Prostate gland (tissue), 2 donors: ENCODE results near the gene SCTR. TPM values are rescaled to one million over a fixed set of nuclear protein-coding genes. Genes with fewer than 3 reads are reported as not detected.

Source experiments
- DNase-seq: peaks from one replicate; pipeline ENCODE4 v3.0.0-alpha.2; 2019; ENCODE audit warnings: low spot score
- H3K27ac ChIP-seq, 2 donors: fragments of 200-600 bp; sonication (generic); 2 replicates each; pipeline ENCODE4 v1.5.1; 2017 to 2019
- H3K27me3 ChIP-seq: fragments of 200-600 bp; sonication (generic); replicated peaks from 2 replicates; pipeline ENCODE4 v1.5.1; 2019; ENCODE audit not compliant: insufficient read depth
- H3K36me3 ChIP-seq, 2 donors: fragments of 200-600 bp; sonication (generic); 1 replicate in 1 of 2; 2 replicates in 1 of 2; pipeline versions ENCODE4 v1.5.1 to v1.8.1; 2017 to 2019
- H3K4me1 ChIP-seq: fragments of 200-600 bp; sonication (generic); replicated peaks from 2 replicates; pipeline ENCODE4 v1.5.1; 2019
- H3K4me3 ChIP-seq, 2 donors: fragments of 200-600 bp; sonication (generic); 2 replicates each; pipeline ENCODE4 v1.5.1; 2017 to 2019
- H3K9me3 ChIP-seq: fragments of 200-600 bp; sonication (generic); 2 replicates; pipeline ENCODE4 v1.5.1; 2017
- CTCF ChIP-seq, 4 experiments: fragments of 200-600 bp in 2 of 4; fragments of 450-650 bp in 2 of 4; sonication (generic) in 2 of 4; IDR thresholded peaks; 1 replicate in 3 of 4; 2 replicates in 1 of 4; pipeline ENCODE4 v1.5.1; 2016 to 2019; ENCODE audit warnings: antibody characterized with exemption in 4 of 4, mild to moderate bottlenecking in 2 of 4, moderate library complexity in 2 of 4
- POLR2A ChIP-seq: fragments of 450-650 bp; IDR thresholded peaks from one replicate; pipeline ENCODE4 v1.6.1; 2016; ENCODE audit warnings: antibody characterized with exemption, mild to moderate bottlenecking
- POLR2AphosphoS5 ChIP-seq: sonication (generic); formaldehyde crosslinking; IDR thresholded peaks from one replicate; pipeline ENCODE4 v1.6.1; 2017; ENCODE audit warnings: antibody characterized with exemption
- WGBS: methylation state at CpG from one replicate; pipeline ENCODE4 v1.1.5; 2018; 5-methylcytosine and 5-hydroxymethylcytosine counted together
- intact Hi-C: fragments of 100-400 bp; cut with DNase I; formaldehyde crosslinking; loops from one replicate; pipeline ENCODE4 v1.14.2; 2022
- total RNA-seq, 2 donors: library from RNA; depleted of rRNA; stranded (reverse); fragments of >200 nt; gene quantifications; one replicate each; pipeline ENCODE4 v1.1.0, GENCODE V29; 2016

The SCTR gene
- total RNA-seq, 2 donors from 2014 or later: not detected

- H3K4me1 ChIP-seq: peaks cover 3% of the 10 kb centered on the region
- 88% methylated on average over 3 of the region's 3 CpGs for WGBS
- no peaks in the 10 kb centered on the region for H3K27me3 ChIP-seq
- TF ChIP-seq CTCF (IDR thresholded peaks at IDR 0.05): no peak
- TF ChIP-seq POLR2A: no peak
- TF ChIP-seq POLR2AphosphoS5: no peak
- no peak overlapping the region for H3K27ac ChIP-seq
- H3K9me3 ChIP-seq: no peaks in the 10 kb centered on the region
- no peaks in the 10 kb centered on the region for H3K36me3 ChIP-seq
- H3K4me3 ChIP-seq: no peak overlapping the region
- no peak for DNase-seq
- intact Hi-C loops: no loop called here
These were observed 130.1 kb downstream of the SCTR start for GRCh38 chr2:119393971-119394748.

Other genes with a start within 250 kb of the SCTR start
- 10 to 100 TPM; 15.8 to 16.2 TPM for gene C2orf76, start 157.6 kb downstream of the SCTR start, total RNA-seq
- gene DBI, start 157.5 kb downstream of the SCTR start, total RNA-seq: 100 to 1,000 TPM; 145 to 324 TPM
- 1 to 10 TPM; 1.7 to 6.8 TPM for gene TMEM37, start 92.6 kb downstream of the SCTR start, total RNA-seq
- gene CFAP221, start 20.0 kb upstream of the SCTR start, total RNA-seq: 10 to 100 TPM in 1 of 2 donors, not detected in 1; 18.3 TPM
- 10 to 100 TPM; 17.6 to 24.6 TPM for gene TMEM177, start 154.7 kb upstream of the SCTR start, total RNA-seq
- gene PTPN4, start 235.4 kb upstream of the SCTR start, total RNA-seq: 10 to 100 TPM; 23.7 to 65.3 TPM